HCT116 (cell line): ENCODE results near the gene CYSLTR2. TPM values are rescaled to one million over a fixed set of nuclear protein-coding genes. Genes with fewer than 3 reads are reported as not detected.

Experiments
- ATAC-seq: fragments of 200-7000 bp; cut with Tn5 transposase; 2 replicates; pipeline ENCODE4 v1.9.1; 2020; ENCODE audit warnings: mild to moderate bottlenecking, moderate library complexity
- BruUV-seq: library from RNA; stranded (reverse); fragments of 400-500 nt; replicated peaks from 2 replicates; lab custom pipeline; 2021; lab: Mats Ljungman, UMichigan
- CTCF ChIA-PET: fragments of 300-600 bp; sonication (Branson Sonifier 250); formaldehyde crosslinking; loops from one replicate; lab custom pipeline; 2021; ENCODE audit warnings: antibody characterized with exemption; lab: Charles Lee
- POLR2A ChIA-PET: fragments of 300-600, 350-600 bp; sonication (Branson Sonifier 250); formaldehyde crosslinking; loops from one replicate; lab custom pipeline; 2021; ENCODE audit warnings: antibody characterized with exemption; lab: Charles Lee
- RAD21 ChIA-PET, 2 experiments: fragments of 300-600 bp; sonication (Branson Sonifier 250); formaldehyde crosslinking; loops; one replicate each; lab custom pipeline; 2023; ENCODE audit warnings: low total read pairs in 2 of 2; ENCODE audit not compliant: uncharacterized antibody in 2 of 2, unreplicated experiment in 2 of 2, low non-redundant PET in 1 of 2; lab: Charles Lee
- DNase-seq: peaks from one replicate; pipeline ENCODE4 v3.0.0-alpha.2; 2010; ENCODE audit warnings: low read depth, low spot score
- H2AFZ ChIP-seq: fragments of 200-600 bp; shearing (Covaris generic), sonication (generic); 2 replicates; pipeline ENCODE4 v1.6.1; 2017; ENCODE audit warnings: low read depth, mixed run types, mixed read lengths, antibody characterized with exemption, low read length; ENCODE audit not compliant: poor library complexity, severe bottlenecking
- H3K27ac ChIP-seq: 2 replicates; pipeline ENCODE4 v1.5.1; 2012; ENCODE audit warnings: low read depth, low read length
- H3K27me3 ChIP-seq: fragments of 200-600 bp; sonication (generic); 2 replicates; pipeline ENCODE4 v1.6.1; 2016; ENCODE audit warnings: mixed run types, low read length, mixed read lengths; ENCODE audit not compliant: insufficient read depth
- H3K36me3 ChIP-seq, 2 experiments: fragments of 200-500 bp in 1 of 2; fragments of 200-600 bp in 1 of 2; sonication (Bioruptor generic) in 1 of 2; sonication (generic) in 1 of 2; 2 replicates each; pipeline versions ENCODE4 v1.5.1 to v1.6.1; 2014 to 2016; ENCODE audit warnings: low read length in 2 of 2, inconsistent platforms in 1 of 2, mixed read lengths in 1 of 2, mixed run types in 1 of 2; ENCODE audit not compliant: insufficient read depth in 2 of 2, control insufficient read depth in 1 of 2
- H3K4me1 ChIP-seq, 2 experiments: fragments of 200-600 bp in 1 of 2; sonication (generic) in 1 of 2; 2 replicates each; pipeline versions ENCODE4 v1.5.1 to v1.6.1; 2012 to 2017; ENCODE audit warnings: low read length in 2 of 2, inconsistent platforms in 1 of 2, mild to moderate bottlenecking in 1 of 2, mixed read lengths in 1 of 2, mixed run types in 1 of 2, moderate library complexity in 1 of 2; ENCODE audit not compliant: insufficient read depth in 2 of 2, control insufficient read depth in 1 of 2
- H3K4me2 ChIP-seq: fragments of 200-600 bp; sonication (generic); 2 replicates; pipeline ENCODE4 v1.6.1; 2017; ENCODE audit warnings: mixed run types, low read length, mixed read lengths
- H3K4me3 ChIP-seq, 2 experiments: fragments of 200-600 bp in 1 of 2; sonication (generic) in 1 of 2; replicated peaks in 1 of 2; 2 replicates each; pipeline ENCODE4 v1.5.1; 2011 to 2016; ENCODE audit warnings: low read length in 2 of 2, control low read depth in 1 of 2, low read depth in 1 of 2, mild to moderate bottlenecking in 1 of 2, mixed read lengths in 1 of 2, mixed run types in 1 of 2
- H3K79me2 ChIP-seq: fragments of 200-600 bp; sonication (generic); 2 replicates; pipeline ENCODE4 v1.6.1; 2017; ENCODE audit warnings: mild to moderate bottlenecking, mixed run types, low read length, moderate library complexity, mixed read lengths; ENCODE audit not compliant: insufficient read depth
- H3K9ac ChIP-seq: fragments of 200-600 bp; sonication (generic); 2 replicates; pipeline ENCODE4 v1.6.1; 2016; ENCODE audit warnings: low read length, mixed read lengths
- H3K9me2 ChIP-seq: fragments of 200-600 bp; sonication (generic), shearing (Covaris generic); 2 replicates; pipeline ENCODE4 v1.6.1; 2017; ENCODE audit warnings: mixed run types, mild to moderate bottlenecking, moderate library complexity; ENCODE audit not compliant: insufficient read depth
- H3K9me3 ChIP-seq, 2 experiments: fragments of 200-500 bp in 1 of 2; fragments of 200-600 bp in 1 of 2; sonication (Bioruptor generic) in 1 of 2; sonication (generic) in 1 of 2; 2 replicates each; pipeline ENCODE4 v1.6.1; 2014 to 2017; ENCODE audit warnings: low read length in 2 of 2, mixed read lengths in 2 of 2, inconsistent platforms in 1 of 2, low read depth in 1 of 2, mild to moderate bottlenecking in 1 of 2, mixed run types in 1 of 2, moderate library complexity in 1 of 2; ENCODE audit not compliant: control insufficient read depth in 1 of 2, insufficient read depth in 1 of 2
- H4K20me1 ChIP-seq: fragments of 200-600 bp; sonication (generic), shearing (Covaris generic); 2 replicates; pipeline ENCODE4 v1.6.1; 2017; ENCODE audit warnings: mixed run types, mild to moderate bottlenecking, moderate library complexity; ENCODE audit not compliant: insufficient read depth
- CBX3 ChIP-seq: IDR thresholded peaks from 2 replicates; pipeline ENCODE4 v1.6.1; 2012; ENCODE audit warnings: low read depth
- CEBPB ChIP-seq: IDR thresholded peaks from 2 replicates; pipeline ENCODE4 v1.6.1; 2012; ENCODE audit warnings: low read depth
- CTCF ChIP-seq, 3 experiments: fragments of 200-600 bp in 1 of 3; sonication (generic) in 1 of 3; IDR thresholded peaks in 2 of 3; conservative IDR thresholded peaks in 1 of 3; 2 replicates each; pipeline ENCODE4 v1.5.1; 2012 to 2017; ENCODE audit warnings: low read depth in 2 of 3, low read length in 2 of 3, antibody characterized with exemption in 1 of 3, borderline replicate concordance in 1 of 3, control low read depth in 1 of 3, mild to moderate bottlenecking in 1 of 3, mixed read lengths in 1 of 3, mixed run types in 1 of 3, moderate library complexity in 1 of 3; ENCODE audit not compliant: insufficient read depth in 1 of 3
- EZH2phosphoT487 ChIP-seq: fragments of 200-600 bp; IDR thresholded peaks from 2 replicates; pipeline ENCODE4 v1.6.1; 2018; ENCODE audit warnings: antibody characterized with exemption, borderline replicate concordance
- FOSL1 ChIP-seq: IDR thresholded peaks from 2 replicates; pipeline ENCODE4 v1.6.1; 2012; ENCODE audit warnings: low read depth
- JUND ChIP-seq: IDR thresholded peaks from 2 replicates; pipeline ENCODE4 v1.6.1; 2012
- RAD21 ChIP-seq: IDR thresholded peaks from 2 replicates; pipeline ENCODE4 v1.6.1; 2012; ENCODE audit warnings: low read depth, mild to moderate bottlenecking
- REST ChIP-seq: IDR thresholded peaks from 2 replicates; pipeline ENCODE4 v1.6.1; 2012; ENCODE audit warnings: low read depth
- SIN3A ChIP-seq: IDR thresholded peaks from 2 replicates; pipeline ENCODE4 v1.6.1; 2012; ENCODE audit warnings: low read depth
- TCF7L2 ChIP-seq: IDR thresholded peaks from 2 replicates; pipeline ENCODE4 v1.7.0; 2011; ENCODE audit warnings: borderline replicate concordance, inconsistent platforms; ENCODE audit not compliant: insufficient read depth, insufficient read length; ENCODE audit errors: extremely low read depth
- YY1 ChIP-seq: IDR thresholded peaks from 2 replicates; pipeline ENCODE4 v1.6.1; 2011; ENCODE audit warnings: low read length, low read depth, moderate library complexity, mild to moderate bottlenecking; ENCODE audit not compliant: insufficient replicate concordance; ENCODE audit errors: extremely low read depth
- ZFX ChIP-seq: fragments of 450-650 bp; IDR thresholded peaks from 2 replicates; pipeline ENCODE4 v1.6.1; 2017
- intact Hi-C: fragments of 100-400 bp; cut with micrococcal nuclease; formaldehyde crosslinking; loops from 2 replicates; pipeline ENCODE4 v1.10.0; 2022
- total RNA-seq: library from RNA; stranded (reverse); gene quantifications from one replicate; pipeline ENCODE4 v1.2.1, GENCODE V29; 2021; ENCODE audit not compliant: unreplicated experiment
- TF ChIP-seq, protein P1 (sequence below): IDR thresholded peaks from 2 replicates; pipeline ENCODE4 v1.6.1; 2012
- TF ChIP-seq, protein P2 (sequence below): IDR thresholded peaks from 2 replicates; pipeline ENCODE4 v1.6.1; 2011; ENCODE audit warnings: mild to moderate bottlenecking, low read length, moderate library complexity; ENCODE audit not compliant: insufficient replicate concordance; ENCODE audit errors: extremely low read depth
- TF ChIP-seq, protein P3 (sequence below): IDR thresholded peaks from 2 replicates; pipeline ENCODE4 v1.6.1; 2012

Gene CYSLTR2
- total RNA-seq, 1 experiment from 2014 or later: not detected

DNA sequence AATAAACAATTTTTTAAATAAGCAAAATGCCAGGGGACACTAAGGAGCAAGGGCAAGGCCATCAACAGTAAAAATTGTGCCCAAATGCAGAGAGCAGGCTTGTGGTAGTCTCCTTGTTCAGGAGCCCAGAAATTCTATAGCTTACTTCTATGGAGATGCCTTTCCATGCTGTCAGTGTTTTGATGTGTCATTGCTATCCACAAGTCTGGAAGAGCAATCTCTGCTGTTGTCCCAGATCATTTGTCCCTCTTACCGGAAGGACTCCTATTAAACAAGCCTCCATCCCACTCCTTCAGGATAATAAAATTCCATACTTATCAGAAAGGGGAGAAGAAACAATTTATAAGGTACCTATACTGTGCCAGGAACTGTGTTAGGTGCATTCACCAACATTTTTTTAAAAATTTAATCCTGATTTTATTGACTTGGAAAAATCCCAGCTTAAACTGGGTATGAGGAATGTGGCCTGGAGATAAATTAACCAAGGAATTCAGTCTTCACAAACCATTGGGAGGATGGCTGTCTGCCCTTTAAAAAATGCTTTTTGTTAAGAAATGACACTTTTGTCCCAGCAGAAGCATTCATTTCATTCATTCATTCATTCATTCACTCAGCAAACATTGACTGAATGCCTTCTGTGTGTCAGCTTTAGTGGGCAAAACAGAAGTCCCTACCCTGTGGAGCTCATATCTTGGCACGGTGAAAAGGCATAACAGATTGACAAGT is 26.8 kb upstream of the CYSLTR2 start (continued):
- no peak for TF ChIP-seq REST
- TF ChIP-seq CEBPB: no peak
- no peak for TF ChIP-seq SIN3A

DNA sequence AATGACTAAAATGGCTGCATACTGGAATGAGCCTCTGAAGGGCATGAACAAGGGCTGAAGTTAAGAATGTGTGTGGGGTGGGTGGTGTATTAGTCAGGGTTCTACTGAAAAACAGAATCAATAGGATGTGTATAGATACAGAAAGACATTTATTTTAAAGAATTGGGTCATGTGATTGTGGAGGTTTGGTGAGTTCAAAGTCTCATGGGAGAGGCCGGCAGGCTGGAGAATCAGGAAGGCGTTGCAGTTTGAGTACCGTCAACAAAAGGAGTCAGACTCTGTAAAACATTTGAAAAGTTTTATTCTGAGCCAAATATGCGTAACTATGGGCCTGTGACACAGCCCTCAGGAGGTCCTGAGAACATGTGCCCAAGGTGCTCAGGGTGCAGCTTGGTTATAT is 24.5 kb upstream of the CYSLTR2 start:
- H3K79me2 ChIP-seq: no peaks in the 10 kb centered on the region
- H3K9ac ChIP-seq: no peak overlapping the region
- no peak for ATAC-seq
- intact Hi-C loops: no loop called here
- no peaks in the 10 kb centered on the region for H3K27me3 ChIP-seq
- RAD21 ChIA-PET: no interaction called here
- no peak overlapping the region for H3K4me2 ChIP-seq
- no peak overlapping the region for H2AFZ ChIP-seq
- H3K4me3 ChIP-seq: no peak overlapping the region
- CTCF ChIA-PET: no interaction called here
- H3K4me1 ChIP-seq: no peaks in the 10 kb centered on the region
- no peak overlapping the region for H3K27ac ChIP-seq
- BruUV-seq: no TSS peak
- POLR2A ChIA-PET: no interaction called here
- no peaks in the 10 kb centered on the region for H3K9me2 ChIP-seq
- no peak for DNase-seq
- no peaks in the 10 kb centered on the region for H3K36me3 ChIP-seq
- H3K9me3 ChIP-seq: no peaks in the 10 kb centered on the region
- H4K20me1 ChIP-seq: no peaks in the 10 kb centered on the region
- TF ChIP-seq CTCF (IDR thresholded peaks at IDR 0.05 in 2 of 3, conservative IDR thresholded peaks at IDR 0.05 in 1 of 3; ENCODE audit: borderline replicate concordance in 1 of 3, insufficient read depth in 1 of 3, low read depth in 2 of 3, low read length in 2 of 3): no peak
- TF ChIP-seq EZH2phosphoT487: no peak
- TF ChIP-seq, protein P1, sequence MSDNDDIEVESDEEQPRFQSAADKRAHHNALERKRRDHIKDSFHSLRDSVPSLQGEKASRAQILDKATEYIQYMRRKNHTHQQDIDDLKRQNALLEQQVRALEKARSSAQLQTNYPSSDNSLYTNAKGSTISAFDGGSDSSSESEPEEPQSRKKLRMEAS: no peak
- TF ChIP-seq ZFX: no peak
- no peak for TF ChIP-seq CBX3
- TF ChIP-seq TCF7L2: no peak
- TF ChIP-seq, protein P2, sequence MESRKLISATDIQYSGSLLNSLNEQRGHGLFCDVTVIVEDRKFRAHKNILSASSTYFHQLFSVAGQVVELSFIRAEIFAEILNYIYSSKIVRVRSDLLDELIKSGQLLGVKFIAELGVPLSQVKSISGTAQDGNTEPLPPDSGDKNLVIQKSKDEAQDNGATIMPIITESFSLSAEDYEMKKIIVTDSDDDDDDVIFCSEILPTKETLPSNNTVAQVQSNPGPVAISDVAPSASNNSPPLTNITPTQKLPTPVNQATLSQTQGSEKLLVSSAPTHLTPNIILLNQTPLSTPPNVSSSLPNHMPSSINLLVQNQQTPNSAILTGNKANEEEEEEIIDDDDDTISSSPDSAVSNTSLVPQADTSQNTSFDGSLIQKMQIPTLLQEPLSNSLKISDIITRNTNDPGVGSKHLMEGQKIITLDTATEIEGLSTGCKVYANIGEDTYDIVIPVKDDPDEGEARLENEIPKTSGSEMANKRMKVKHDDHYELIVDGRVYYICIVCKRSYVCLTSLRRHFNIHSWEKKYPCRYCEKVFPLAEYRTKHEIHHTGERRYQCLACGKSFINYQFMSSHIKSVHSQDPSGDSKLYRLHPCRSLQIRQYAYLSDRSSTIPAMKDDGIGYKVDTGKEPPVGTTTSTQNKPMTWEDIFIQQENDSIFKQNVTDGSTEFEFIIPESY: no peak
- TF ChIP-seq JUND: no peak
- TF ChIP-seq FOSL1: no peak
- TF ChIP-seq, protein P3, sequence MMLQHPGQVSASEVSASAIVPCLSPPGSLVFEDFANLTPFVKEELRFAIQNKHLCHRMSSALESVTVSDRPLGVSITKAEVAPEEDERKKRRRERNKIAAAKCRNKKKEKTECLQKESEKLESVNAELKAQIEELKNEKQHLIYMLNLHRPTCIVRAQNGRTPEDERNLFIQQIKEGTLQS: no peak
- no peak for TF ChIP-seq RAD21
- TF ChIP-seq YY1: no peak
